IPS DF 6.9 (cell line): ENCODE data around the gene LRRC75B.
"Not testable (repeated sequence)": the region's sequence is repeated elsewhere in the genome, so short reads cannot be mapped to it uniquely, and the experiment has no call there.

Experiments used
- DNase-seq: peaks from one replicate; pipeline ENCODE4 v3.0.0-alpha.2; 2013; ENCODE audit warnings: low read depth, low spot score
- H3K27ac ChIP-seq: one replicate; pipeline ENCODE4 v1.5.1; 2013; ENCODE audit warnings: low read length, control low read depth
- H3K27me3 ChIP-seq: 2 replicates; pipeline ENCODE4 v1.6.1; 2013; ENCODE audit warnings: mild to moderate bottlenecking, low read length; ENCODE audit not compliant: control insufficient read depth, insufficient read depth
- H3K36me3 ChIP-seq: 2 replicates; pipeline ENCODE4 v1.6.1; 2013; ENCODE audit warnings: low read length; ENCODE audit not compliant: control insufficient read depth, insufficient read depth
- H3K4me1 ChIP-seq: 2 replicates; pipeline ENCODE4 v1.6.1; 2013; ENCODE audit warnings: low read length; ENCODE audit not compliant: control insufficient read depth, insufficient read depth
- H3K4me3 ChIP-seq: 2 replicates; pipeline ENCODE4 v1.5.1; 2013; ENCODE audit warnings: mild to moderate bottlenecking, low read length
- H3K9me3 ChIP-seq: 2 replicates; pipeline ENCODE4 v1.6.1; 2013; ENCODE audit warnings: low read length, inconsistent platforms; ENCODE audit not compliant: control insufficient read depth, insufficient read depth
- WGBS: extraction: QIAGEN DNeasy Blood & Tissue Kit; methylation state at CpG from one replicate; pipeline ENCODE4 v1.1.7; 2013; ENCODE audit warnings: mixed read lengths, missing lambda C conversion rate; ENCODE audit not compliant: insufficient read length, insufficient coverage; 5-methylcytosine and 5-hydroxymethylcytosine counted together

Gene LRRC75B

GRCh38 chr22:24552503-24553286 is 40.2 kb downstream of the LRRC75B start:
- not testable (repeated sequence) for H3K36me3 ChIP-seq, H3K9me3 ChIP-seq, H3K27ac ChIP-seq, H3K27me3 ChIP-seq, H3K4me3 ChIP-seq, DNase-seq, H3K4me1 ChIP-seq
- no CpG with 5 or more reads among the region's 10 CpGs for WGBS

DNA sequence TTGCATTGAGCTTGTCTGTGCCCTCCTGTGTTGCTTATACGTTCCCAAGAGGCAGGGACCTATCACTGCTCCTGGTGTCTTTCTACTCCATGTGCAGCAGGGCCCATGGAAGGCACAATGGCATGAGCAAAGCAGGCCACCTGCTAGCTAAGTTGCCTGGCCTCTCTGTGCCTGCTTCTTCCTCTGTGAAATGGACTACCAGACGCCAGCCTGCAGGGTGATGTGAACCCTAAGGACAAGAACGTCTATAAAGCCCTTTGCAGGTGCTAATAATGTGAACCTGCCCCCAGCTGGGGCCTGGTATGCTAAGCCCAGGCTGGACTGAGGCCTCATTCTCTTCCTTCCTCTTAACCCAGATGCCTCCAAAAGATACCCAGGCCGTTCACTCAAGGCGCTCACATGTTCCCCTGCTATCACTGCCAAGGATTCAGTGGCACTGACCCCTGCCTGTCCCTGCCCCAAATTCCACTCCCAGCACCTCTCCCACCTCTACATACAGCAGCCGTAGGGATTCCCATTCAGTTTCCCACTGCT is 41.9 kb downstream of the LRRC75B start:
- Histone ChIP-seq H3K9me3 (no peaks in the 10 kb centered on the region), H3K27me3 (no peaks in the 10 kb centered on the region), H3K27ac (no peak overlapping the region), H3K36me3 (peaks cover 18% of the 10 kb centered on the region), H3K4me1 (no peaks in the 10 kb centered on the region), H3K4me3 (no peak overlapping the region)
- WGBS = no CpG with 5 or more reads among the region's 6 CpGs
- DNase-seq = no peak

DNA sequence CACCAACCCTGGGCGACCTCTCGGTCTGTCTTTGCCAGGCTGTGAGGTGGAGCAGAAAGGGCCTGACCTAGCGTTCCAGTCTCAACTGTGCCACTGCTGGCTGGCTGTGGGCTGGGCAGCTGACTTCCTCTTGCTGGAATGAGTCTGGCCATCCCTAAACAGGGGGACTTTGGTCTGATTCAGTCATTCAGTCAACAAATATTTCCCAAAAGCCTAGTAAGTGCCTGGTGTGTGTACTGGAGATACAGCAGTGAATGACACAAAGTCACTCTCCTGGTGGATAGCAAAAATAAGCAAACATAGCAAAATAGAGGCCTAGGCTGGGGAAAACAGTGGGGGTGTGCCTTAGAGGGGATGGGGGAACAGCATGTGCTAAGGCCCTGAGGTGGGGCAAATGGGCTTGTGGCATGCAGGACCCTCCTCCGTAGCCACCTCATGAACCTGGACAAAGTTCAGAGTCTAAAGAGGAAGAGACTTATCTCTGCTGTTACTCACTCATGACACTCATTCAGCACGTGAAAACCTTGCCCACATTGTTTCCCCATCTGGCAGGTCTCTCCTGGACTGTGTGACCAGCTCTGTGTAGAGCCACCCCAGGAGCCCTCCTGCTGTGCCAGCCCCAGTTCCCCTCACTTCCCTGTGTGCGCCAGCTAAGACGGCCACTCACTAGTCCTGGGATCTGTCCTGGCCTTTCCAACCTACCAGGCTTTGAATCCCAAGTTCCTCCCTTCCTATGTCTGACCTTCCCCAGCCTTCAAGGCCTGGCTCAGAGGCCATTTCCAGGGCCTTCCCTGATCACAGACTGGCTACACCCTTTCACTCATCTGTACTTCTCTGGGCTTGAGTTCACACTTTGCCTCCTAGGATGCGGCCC is 42.6 kb downstream of the LRRC75B start:
- no peaks in the 10 kb centered on the region for H3K4me1 ChIP-seq
- H3K9me3 ChIP-seq = no peaks in the 10 kb centered on the region
- H3K27ac ChIP-seq = no peak overlapping the region
- DNase-seq = no peak
- no peak overlapping the region for H3K4me3 ChIP-seq
- peaks cover 18% of the 10 kb centered on the region for H3K36me3 ChIP-seq
- no peaks in the 10 kb centered on the region for H3K27me3 ChIP-seq
- no CpG with 5 or more reads among the region's 8 CpGs for WGBS

GRCh38 chr22:24548812-24549211 is 44.1 kb downstream of the LRRC75B start:
- Histone ChIP-seq H3K9me3 (no peaks in the 10 kb centered on the region), H3K27ac (no peak overlapping the region), H3K4me1 (no peaks in the 10 kb centered on the region), H3K27me3 (no peaks in the 10 kb centered on the region), H3K4me3 (no peak overlapping the region), H3K36me3 (peaks cover 20% of the 10 kb centered on the region)
- DNase-seq = no peak
- no CpG with 5 or more reads among the region's 4 CpGs for WGBS

DNA sequence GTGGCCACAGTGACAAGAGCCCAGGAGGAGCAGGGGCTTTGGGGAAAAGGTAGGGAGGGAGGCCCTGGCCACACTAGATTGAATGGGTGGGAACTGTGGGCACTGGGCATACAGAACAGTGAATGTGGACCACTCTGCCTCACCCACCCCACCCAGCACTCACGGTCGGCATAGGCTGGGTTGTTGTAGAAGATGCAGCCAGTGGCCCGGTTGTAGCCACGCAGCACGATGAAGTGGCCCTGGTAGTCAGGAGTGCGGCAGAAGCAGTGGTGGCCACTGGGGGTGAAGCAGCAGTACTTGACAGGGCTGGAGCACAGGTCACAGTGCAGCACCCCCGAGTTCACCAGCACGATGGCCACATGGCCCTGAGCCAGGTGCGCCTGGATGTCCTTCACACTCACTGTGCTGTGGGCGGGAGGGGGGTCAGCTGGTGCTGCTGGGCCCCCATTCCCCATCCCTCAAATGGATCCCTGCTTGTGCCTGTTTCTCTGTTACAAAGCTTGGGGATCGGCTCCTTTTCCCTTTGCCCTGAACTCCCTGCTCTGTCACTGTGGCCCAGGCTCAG is 49.1 kb downstream of the LRRC75B start:
- no CpG with 5 or more reads among the region's 11 CpGs for WGBS
- H3K4me1 ChIP-seq = no peaks in the 10 kb centered on the region
- H3K27ac ChIP-seq = no peak overlapping the region
- H3K36me3 ChIP-seq = peaks cover 37% of the 10 kb centered on the region
- H3K9me3 ChIP-seq = no peaks in the 10 kb centered on the region
- H3K27me3 ChIP-seq = no peaks in the 10 kb centered on the region
- no peak for DNase-seq
- H3K4me3 ChIP-seq = no peak overlapping the region

- Histone ChIP-seq H3K36me3 (peaks cover 35% of the 10 kb centered on the region), H3K27me3 (no peaks in the 10 kb centered on the region), H3K9me3 (no peaks in the 10 kb centered on the region), H3K4me1 (no peaks in the 10 kb centered on the region), H3K27ac (no peak overlapping the region), H3K4me3 (no peak overlapping the region)
- WGBS = no CpG with 5 or more reads among the region's 7 CpGs
- DNase-seq = no peak
These were observed 49.7 kb downstream of the LRRC75B start for GRCh38 chr22:24543185-24543601.

- H3K27me3 ChIP-seq = no peaks in the 10 kb centered on the region
- peaks cover 31% of the 10 kb centered on the region for H3K36me3 ChIP-seq
- H3K4me3 ChIP-seq = no peak overlapping the region
- no peaks in the 10 kb centered on the region for H3K9me3 ChIP-seq
- H3K4me1 ChIP-seq = no peaks in the 10 kb centered on the region
- no peak overlapping the region for H3K27ac ChIP-seq
- WGBS = no CpG with 5 or more reads among the region's 9 CpGs
- DNase-seq = no peak
These were observed 50.2 kb downstream of the LRRC75B start for GRCh38 chr22:24542641-24543040.

- DNase-seq = no peak
- no CpG with 5 or more reads among the region's 6 CpGs for WGBS
- H3K27me3 ChIP-seq = no peaks in the 10 kb centered on the region
- no peaks in the 10 kb centered on the region for H3K4me1 ChIP-seq
- no peak overlapping the region for H3K27ac ChIP-seq
- no peak overlapping the region for H3K4me3 ChIP-seq
- peaks cover 26% of the 10 kb centered on the region for H3K36me3 ChIP-seq
- H3K9me3 ChIP-seq = no peaks in the 10 kb centered on the region
These were observed 51.0 kb downstream of the LRRC75B start for GRCh38 chr22:24541681-24542515.

GRCh38 chr22:24540470-24540869 is 52.4 kb downstream of the LRRC75B start:
- Histone ChIP-seq H3K36me3 (peaks cover 20% of the 10 kb centered on the region), H3K4me1 (no peaks in the 10 kb centered on the region), H3K27me3 (no peaks in the 10 kb centered on the region), H3K4me3 (no peak overlapping the region), H3K9me3 (no peaks in the 10 kb centered on the region), H3K27ac (no peak overlapping the region)
- WGBS = no CpG with 5 or more reads among the region's 2 CpGs
- no peak for DNase-seq
